HepG2 (cell line): ENCODE measurements around the gene RASA1. TPM values are rescaled to one million over a fixed set of nuclear protein-coding genes. Genes with fewer than 3 reads are reported as not detected.

Source experiments
- CCDC6 ChIP-seq: sonication (generic); formaldehyde crosslinking; IDR thresholded peaks from 2 replicates; pipeline ENCODE4 v1.8.1; 2022; ENCODE audit warnings: mild to moderate bottlenecking, missing genetic modification reagents, moderate library complexity
- CEBPG ChIP-seq: IDR thresholded peaks from 2 replicates; pipeline ENCODE4 v1.6.1; 2016
- DBP ChIP-seq: sonication (generic); formaldehyde crosslinking; IDR thresholded peaks from 2 replicates; pipeline ENCODE4 v1.4.0; 2020; ENCODE audit warnings: missing genetic modification reagents; ENCODE audit errors: not compliant biosample characterization
- FOXP4 ChIP-seq: sonication (generic); formaldehyde crosslinking; IDR thresholded peaks from 2 replicates; pipeline ENCODE4 v1.4.0; 2020; ENCODE audit warnings: missing genetic modification reagents
- HNRNPLL ChIP-seq: fragments of 200-400 bp; formaldehyde crosslinking; IDR thresholded peaks from 2 replicates; pipeline ENCODE4 v1.6.1; 2017; ENCODE audit warnings: mild to moderate bottlenecking, low read depth, low read length; ENCODE audit not compliant: poor library complexity, severe bottlenecking
- HOMEZ ChIP-seq: IDR thresholded peaks from 2 replicates; pipeline ENCODE4 v1.6.1; 2016; ENCODE audit warnings: low read depth
- KDM5A ChIP-seq: fragments of 200-600 bp; sonication (generic); IDR thresholded peaks from 2 replicates; pipeline ENCODE4 v1.7.0; 2018; ENCODE audit warnings: antibody characterized with exemption, mild to moderate bottlenecking, low read length, borderline replicate concordance
- KMT2A ChIP-seq: sonication (generic); formaldehyde crosslinking; IDR thresholded peaks from 2 replicates; pipeline ENCODE4 v1.4.0; 2020; ENCODE audit warnings: missing genetic modification reagents
- ONECUT2 ChIP-seq: sonication (generic); formaldehyde crosslinking; IDR thresholded peaks from 2 replicates; pipeline ENCODE4 v1.4.0; 2020; ENCODE audit warnings: missing genetic modification reagents
- PAXIP1 ChIP-seq: sonication (generic); formaldehyde crosslinking; conservative IDR thresholded peaks from 2 replicates; pipeline ENCODE4 v1.4.0; 2020; ENCODE audit warnings: mild to moderate bottlenecking, missing genetic modification reagents, moderate library complexity
- POLR2AphosphoS5 ChIP-seq: IDR thresholded peaks from 2 replicates; pipeline ENCODE4 v1.6.1; 2012; ENCODE audit warnings: low read depth, low read length
- RFXAP ChIP-seq: sonication (generic); formaldehyde crosslinking; IDR thresholded peaks from 2 replicates; pipeline ENCODE4 v1.4.0; 2020; ENCODE audit warnings: missing genetic modification reagents, borderline replicate concordance
- SALL1 ChIP-seq: sonication (generic); formaldehyde crosslinking; IDR thresholded peaks from 2 replicates; pipeline ENCODE4 v1.8.0; 2022; ENCODE audit warnings: mild to moderate bottlenecking, missing genetic modification reagents
- ZFP91 ChIP-seq: sonication (generic); formaldehyde crosslinking; IDR thresholded peaks from 2 replicates; pipeline ENCODE4 v1.9.0; 2022; ENCODE audit warnings: missing genetic modification reagents, mild to moderate bottlenecking, borderline replicate concordance
- ZMYM4 ChIP-seq: sonication (generic); formaldehyde crosslinking; IDR thresholded peaks from 2 replicates; pipeline ENCODE4 v1.8.1; 2023; ENCODE audit warnings: mild to moderate bottlenecking, missing genetic modification reagents
- ZNF501 ChIP-seq: sonication (generic); formaldehyde crosslinking; IDR thresholded peaks from 2 replicates; pipeline ENCODE4 v1.5.1; 2020; ENCODE audit warnings: mild to moderate bottlenecking, moderate library complexity, missing genetic modification reagents
- ZNF607 ChIP-seq: sonication (generic); formaldehyde crosslinking; IDR thresholded peaks from 2 replicates; pipeline ENCODE4 v1.5.1; 2020; ENCODE audit warnings: missing genetic modification reagents, mild to moderate bottlenecking, borderline replicate concordance
- ZNF691 ChIP-seq: sonication (generic); formaldehyde crosslinking; IDR thresholded peaks from 2 replicates; pipeline ENCODE4 v1.4.0; 2020; ENCODE audit warnings: missing genetic modification reagents, low read depth, mild to moderate bottlenecking, borderline replicate concordance
- polyA plus RNA-seq, 8 experiments: library from polyadenylated mRNA; depleted of rRNA in 3 of 8; stranded (reverse) in 7 of 8; unstranded in 1 of 8; fragments of >200 nt; fragmentation: Illumina TruSeq in 4 of 8; extraction: Trizol in 4 of 8; gene quantifications; 2 replicates each; pipeline versions ENCODE4 v1.2.1 to v1.2.3, GENCODE V29; 2011 to 2016; ENCODE audit warnings: low read depth in 4 of 8, missing spikeins in 1 of 8, mixed read lengths in 1 of 8; ENCODE audit not compliant: insufficient read depth in 1 of 8
- total RNA-seq, 5 experiments: library from RNA; depleted of rRNA; stranded (reverse); fragments of >200 nt; fragmentation: Illumina TruSeq; extraction: Trizol; gene quantifications; 2 replicates each; pipeline ENCODE4 v1.2.3, GENCODE V29; 2016; ENCODE audit warnings: low read depth in 1 of 5

The RASA1 gene
- total and polyA plus RNA-seq, 2 of the 13 experiments (the other 11 are each of a cell fraction or from before 2014, with no cell fraction given), result 19.5 to 20.5 TPM

- TF ChIP-seq DBP (CRISPR knock-in tag) (no peak), CEBPG (peak; percentile 42; the same call in 1 of the 2 replicates), SALL1 (peak; percentile 71), ZFP91 (peak; percentile 99), HNRNPLL (peak; percentile 97), ZNF607 (peak; percentile 78), RFXAP (CRISPR knock-in tag) (peak; percentile 74; the same call in 1 of the 2 replicates), ONECUT2 (CRISPR knock-in tag) (no peak), KDM5A (peak; percentile 68; the same call in 1 of the 2 replicates), ZNF691 (peak; percentile 73; the same call in 1 of the 2 replicates), CCDC6 (CRISPR knock-in tag) (0 out of 2 replicates have a peak, but pooled peaks have one; percentile 45), KMT2A (peak; percentile 90), FOXP4 (CRISPR knock-in tag) (peak; percentile 57), ZNF501 (CRISPR knock-in tag) (peak; percentile 97), PAXIP1 (CRISPR knock-in tag) (no peak), HOMEZ (CRISPR knock-in tag) (peak; percentile 84; the same call in 1 of the 2 replicates), POLR2AphosphoS5 (peak; percentile 95), ZMYM4 (CRISPR knock-in tag) (peak; percentile 97)
Measured at GRCh38 chr5:87412630-87413342, 145.1 kb downstream of the RASA1 start, which contains the start of gene CCNH (continued).
